WTC11 (cell line): ENCODE data around the gene THY1. TPM values are rescaled to one million over a fixed set of nuclear protein-coding genes. Genes with fewer than 3 reads are reported as not detected.

Experiments
- ATAC-seq: fragments of 200-7000 bp; cut with Tn5 transposase; 2 replicates; pipeline ENCODE4 v1.10.0; 2021; ENCODE audit warnings: mild to moderate bottlenecking, moderate library complexity
- CTCF ChIA-PET: fragments of 300-600 bp; sonication (Branson Sonifier 250); formaldehyde crosslinking; loops from one replicate; lab custom pipeline; 2021; ENCODE audit warnings: antibody characterized with exemption; lab: Charles Lee
- POLR2A ChIA-PET: fragments of 350-600 bp; sonication (Branson Sonifier 250); formaldehyde crosslinking; loops from one replicate; lab custom pipeline; 2021; ENCODE audit warnings: antibody characterized with exemption; lab: Charles Lee
- DNase-seq: peaks from one replicate; pipeline ENCODE4 v3.0.0; 2021; ENCODE audit warnings: low spot score
- H3K27ac Mint-ChIP-seq: 2 replicates; pipeline ENCODE4 v1.8.0; 2021; ENCODE audit warnings: mixed read lengths
- H3K27me3 Mint-ChIP-seq: 2 replicates; pipeline ENCODE4 v1.8.0; 2021; ENCODE audit warnings: low read depth, mild to moderate bottlenecking, moderate library complexity, mixed read lengths
- H3K36me3 Mint-ChIP-seq: 2 replicates; pipeline ENCODE4 v1.8.0; 2021; ENCODE audit warnings: mixed read lengths
- H3K4me1 Mint-ChIP-seq: 2 replicates; pipeline ENCODE4 v1.8.0; 2022; ENCODE audit warnings: mixed read lengths
- H3K4me3 Mint-ChIP-seq: 2 replicates; pipeline ENCODE4 v1.8.0; 2021; ENCODE audit warnings: mild to moderate bottlenecking, moderate library complexity, mixed read lengths
- H3K9me3 Mint-ChIP-seq: 2 replicates; pipeline ENCODE4 v1.8.0; 2021; ENCODE audit warnings: mixed read lengths
- FOXJ3 ChIP-seq: sonication (generic); formaldehyde crosslinking; IDR thresholded peaks from 2 replicates; pipeline ENCODE4 v1.9.0; 2021; ENCODE audit warnings: missing genetic modification reagents, mild to moderate bottlenecking, borderline replicate concordance
- KAT7 ChIP-seq: sonication (generic); formaldehyde crosslinking; IDR thresholded peaks from 2 replicates; pipeline ENCODE4 v1.8.1; 2023; ENCODE audit warnings: missing genetic modification reagents, mild to moderate bottlenecking, borderline replicate concordance
- PRDM15 ChIP-seq: sonication (generic); formaldehyde crosslinking; IDR thresholded peaks from 2 replicates; pipeline ENCODE4 v1.8.0; 2022; ENCODE audit warnings: missing genetic modification reagents
- STAT6 ChIP-seq: sonication (generic); formaldehyde crosslinking; conservative IDR thresholded peaks from 2 replicates; pipeline ENCODE4 v1.8.1; 2023; ENCODE audit warnings: mild to moderate bottlenecking, low read depth, missing genetic modification reagents, moderate library complexity
- TEAD4 ChIP-seq: sonication (generic); formaldehyde crosslinking; IDR thresholded peaks from 2 replicates; pipeline ENCODE4 v1.8.0; 2022; ENCODE audit warnings: mild to moderate bottlenecking, missing genetic modification reagents
- USF1 ChIP-seq: sonication (generic); formaldehyde crosslinking; IDR thresholded peaks from 2 replicates; pipeline ENCODE4 v1.8.0; 2022; ENCODE audit warnings: mild to moderate bottlenecking, missing genetic modification reagents
- ZBTB21 ChIP-seq: sonication (generic); formaldehyde crosslinking; IDR thresholded peaks from 2 replicates; pipeline ENCODE4 v1.8.1; 2023; ENCODE audit warnings: mild to moderate bottlenecking, missing genetic modification reagents, borderline replicate concordance
- ZNF219 ChIP-seq: sonication (generic); formaldehyde crosslinking; IDR thresholded peaks from 2 replicates; pipeline ENCODE4 v1.8.0; 2023; ENCODE audit warnings: missing genetic modification reagents, mild to moderate bottlenecking, borderline replicate concordance
- total RNA-seq: library from RNA; stranded (reverse); gene quantifications from 3 replicates; pipeline ENCODE4 v1.2.3, GENCODE V29; 2021

Gene THY1
- total RNA-seq, 1 experiment from 2014 or later: 325 TPM

- TF ChIP-seq USF1 (CRISPR knock-in tag): no peak
- 0 out of 2 replicates have a peak, but pooled peaks have one; percentile 22 for TF ChIP-seq KAT7
- no peak for TF ChIP-seq STAT6
- TF ChIP-seq FOXJ3 (CRISPR knock-in tag): no peak
- ATAC-seq (no peak), DNase-seq (no peak)
- ChIA-PET CTCF (interaction anchor here (0.8 to 3.6 kb wide), 7 partner anchors 32 to 81 kb away, joined by 3 to 19 read pairs (median 6); partner anchors contain the start of genes C1QTNF5 and USP2), POLR2A (interaction anchor here (0.6 to 2.4 kb wide), 3 partner anchors 11 to 193 kb away, joined by 3 to 12 read pairs (median 4); no protein-coding TSS in a partner anchor)
- no peaks in the 10 kb centered on the region for H3K27me3 Mint-ChIP-seq
- peaks cover 39% of the 10 kb centered on the region for H3K36me3 Mint-ChIP-seq
- H3K4me3 Mint-ChIP-seq: peak overlapping the region; percentile 96
- H3K27ac Mint-ChIP-seq: peak overlapping the region; percentile 92
- peaks cover 80% of the 10 kb centered on the region for H3K4me1 Mint-ChIP-seq
- H3K9me3 Mint-ChIP-seq: no peaks in the 10 kb centered on the region
These were observed 1.6 kb downstream of the THY1 start for GRCh38 chr11:119421351-119421750.

GRCh38 chr11:119420631-119421030, 2.3 kb downstream of the THY1 start:
- peak overlapping the region; percentile 96 for H3K4me3 Mint-ChIP-seq
- peaks cover 77% of the 10 kb centered on the region for H3K4me1 Mint-ChIP-seq

More at GRCh38 chr11:119420631-119421030, 2.3 kb downstream of the THY1 start:
- Mint-ChIP-seq H3K27ac (peak overlapping the region; percentile 97), H3K27me3 (peaks cover 3% of the 10 kb centered on the region; the same call in 1 of the 2 replicates), H3K36me3 (peaks cover 39% of the 10 kb centered on the region), H3K9me3 (no peaks in the 10 kb centered on the region)
- ChIA-PET CTCF (interaction anchor here (1.5 to 3.2 kb wide), 2 partner anchors 31 to 54 kb away, joined by 3 to 19 read pairs; no protein-coding TSS in a partner anchor), POLR2A (no interaction called here)
- TF ChIP-seq TEAD4 (CRISPR knock-in tag) (no peak), ZBTB21 (CRISPR knock-in tag) (0 out of 2 replicates have a peak, but pooled peaks have one; percentile 41), USF1 (CRISPR knock-in tag) (no peak), PRDM15 (CRISPR knock-in tag) (no peak), ZNF219 (CRISPR knock-in tag) (no peak)
- DNase-seq (no peak), ATAC-seq (no peak)
